ENCODE results near the gene PRMT3. TPM values are rescaled to one million over a fixed set of nuclear protein-coding genes. Genes with fewer than 3 reads are reported as not detected.

Gene PRMT3
- total and polyA plus RNA-seq, 2 of the 4 experiments (the other 2 are of a cell fraction): 8.8 to 11.3 TPM

DNA sequence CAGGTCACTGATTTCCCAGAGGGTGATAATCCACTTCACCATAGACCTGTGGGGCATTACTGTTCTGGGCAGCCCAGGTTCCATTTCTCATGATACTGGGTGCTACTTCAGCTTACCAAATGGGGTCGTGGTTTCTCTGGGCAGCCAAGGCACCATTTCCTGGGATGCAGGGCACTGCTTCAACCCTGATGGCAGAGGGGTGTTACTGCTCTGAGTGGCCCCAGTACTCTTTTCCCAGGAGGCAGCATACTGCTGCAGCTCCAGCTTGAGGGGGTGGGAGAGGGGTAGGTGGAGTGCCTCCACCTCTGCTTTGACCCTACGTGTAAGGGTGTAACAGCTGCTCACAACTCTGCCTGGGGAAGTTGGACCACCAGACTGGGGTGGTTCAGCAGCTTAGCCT lies 51.1 kb downstream of the PRMT3 start:
- no peak for ATAC-seq (ENCODE audit: low read depth)

More for the DNA sequence above, 51.1 kb downstream of the PRMT3 start:
- WGBS, 2 experiments (ENCODE audit: extremely low coverage in 2 of 2, insufficient read length in 1 of 2): no CpG with 5 or more reads among the region's 2 CpGs
- H2BK20ac ChIP-seq (ENCODE audit: low read depth, low read length): no peak overlapping the region
- no peak overlapping the region for H3K14ac ChIP-seq (replicated peaks; ENCODE audit: low read depth, low read length)
- no peak overlapping the region for H4K5ac ChIP-seq (ENCODE audit: low read depth, low read length)
- no peak overlapping the region for H2BK5ac ChIP-seq (ENCODE audit: low read depth, low read length, poor library complexity, severe bottlenecking)
- H4K8ac ChIP-seq (ENCODE audit: low read depth in 2 of 2, low read length in 2 of 2): no peak overlapping the region
- H3K56ac ChIP-seq (ENCODE audit: extremely low read depth, insufficient read depth, low read length): no peak overlapping the region
- H3K27ac ChIP-seq (ENCODE audit: insufficient read depth, low read length): no peak overlapping the region
- H2AFZ ChIP-seq (replicated peaks; ENCODE audit: low read length, poor library complexity): no peak overlapping the region
- H3K27me3 ChIP-seq (ENCODE audit: control insufficient read depth, insufficient read depth, low read length): no peaks in the 10 kb centered on the region
- TF ChIP-seq RFX5 (IDR thresholded peaks at IDR 0.05; ENCODE audit: low read depth, low read length): no peak
- TF ChIP-seq ELK1 (IDR thresholded peaks at IDR 0.05; ENCODE audit: borderline replicate concordance, low read depth, low read length): no peak
- TF ChIP-seq USF2 (IDR thresholded peaks at IDR 0.05; ENCODE audit: low read depth, low read length): no peak
- TF ChIP-seq RAD21 (IDR thresholded peaks at IDR 0.05; ENCODE audit: low read length): no peak
- TF ChIP-seq MXI1 (IDR thresholded peaks at IDR 0.05; ENCODE audit: borderline replicate concordance, low read depth, low read length): no peak
- TF ChIP-seq POLR2A (IDR thresholded peaks at IDR 0.05; ENCODE audit: low read depth, low read length): no peak
- no peak for TF ChIP-seq SMC3 (IDR thresholded peaks at IDR 0.05; ENCODE audit: low read depth, low read length)
- TF ChIP-seq MAFK (IDR thresholded peaks at IDR 0.05; ENCODE audit: low read depth, low read length): no peak
- TF ChIP-seq FOS (IDR thresholded peaks at IDR 0.05; ENCODE audit: low read depth, low read length): no peak
- TF ChIP-seq RCOR1 (IDR thresholded peaks at IDR 0.05; ENCODE audit: insufficient replicate concordance, low read length): no peak
- TF ChIP-seq BHLHE40 (IDR thresholded peaks at IDR 0.05; ENCODE audit: low read depth, low read length): no peak
- TF ChIP-seq MAZ (IDR thresholded peaks at IDR 0.05; ENCODE audit: borderline replicate concordance, low read depth, low read length): no peak
- TF ChIP-seq NFE2L2 (IDR thresholded peaks at IDR 0.05; ENCODE audit: low read depth, low read length): no peak
- TF ChIP-seq CEBPB (IDR thresholded peaks at IDR 0.05; ENCODE audit: low read depth, low read length): no peak
- no peak for TF ChIP-seq CHD1 (IDR thresholded peaks at IDR 0.05; ENCODE audit: low read depth, low read length)
- POLR2A ChIA-PET (ENCODE audit: unreplicated experiment): no interaction called here
- H2AK9ac ChIP-seq (replicated peaks; ENCODE audit: low read depth, low read length, poor library complexity): no peak overlapping the region
- intact Hi-C loops (cut with micrococcal nuclease): no loop called here
- no peak overlapping the region for H4K91ac ChIP-seq (ENCODE audit: insufficient read depth, low read depth, low read length)
- peaks cover 2% of the 10 kb centered on the region; the same call in 1 of the 2 replicates for H3K36me3 ChIP-seq (ENCODE audit: control insufficient read depth, insufficient read depth, low read length)
- no peak overlapping the region for H3K4me2 ChIP-seq (ENCODE audit: low read depth, low read length)
- no peak for DNase-seq
- H3K9ac ChIP-seq (ENCODE audit: low read depth, low read length): no peak overlapping the region
- no peak overlapping the region for H3K4ac ChIP-seq (ENCODE audit: low read depth, low read length)
- no peaks in the 10 kb centered on the region for H3K9me3 ChIP-seq (ENCODE audit: control insufficient read depth, insufficient read depth, low read length)
- in situ Hi-C loops (cut with MboI; ENCODE audit: low sequenced_read_pairs): no loop called here
- H3K4me3 ChIP-seq (ENCODE audit: insufficient read depth, low read depth, low read length): no peak overlapping the region
- H2AK5ac ChIP-seq (ENCODE audit: low read depth, low read length): no peak overlapping the region
- no peaks in the 10 kb centered on the region for H3K4me1 ChIP-seq (ENCODE audit: control insufficient read depth, insufficient read depth, low read length)
- H2BK15ac ChIP-seq (ENCODE audit: low read depth, low read length): no peak overlapping the region
- no peak overlapping the region for H2BK120ac ChIP-seq (ENCODE audit: low read depth, low read length)
- CTCF ChIA-PET: no interaction called here
- dilution Hi-C loops (cut with HindIII; ENCODE audit: low sequenced_read_pairs, unreplicated experiment): no loop called here
- H3K9me1 ChIP-seq (ENCODE audit: insufficient read depth, low read length): peaks cover 11% of the 10 kb centered on the region; the same call in 1 of the 2 replicates
- no peak overlapping the region for H3K23ac ChIP-seq (ENCODE audit: low read depth, low read length)
- no peaks in the 10 kb centered on the region; a peak in 1 of 4 replicates for H3K79me1 ChIP-seq (ENCODE audit: low read depth in 1 of 2, low read length in 2 of 2)
- H3K18ac ChIP-seq (ENCODE audit: low read depth, low read length): no peak overlapping the region
- H4K20me1 ChIP-seq (ENCODE audit: insufficient read depth, low read length): no peaks in the 10 kb centered on the region; the same call in 1 of the 2 replicates
- no TSS peak for BruUV-seq (replicated peaks)
